ENCODE measurements around the gene ADGRL3. TPM values are rescaled to one million over a fixed set of nuclear protein-coding genes. Genes with fewer than 3 reads are reported as not detected.

The ADGRL3 gene
- total RNA-seq, 1 donor from 2014 or later: 2.1 TPM

GRCh38 chr4:61866378-61867030 is 666.4 kb downstream of the ADGRL3 start:
- no peak for DNase-seq (ENCODE audit: low read depth)
- H3K4me3 ChIP-seq (ENCODE audit: low read depth, low read length): no peak overlapping the region
- no peak for TF ChIP-seq CTCF (IDR thresholded peaks at IDR 0.05; ENCODE audit: insufficient read depth, low read length, poor library complexity, severe bottlenecking)
- no peaks in the 10 kb centered on the region for H3K27me3 ChIP-seq (ENCODE audit: control insufficient read depth, insufficient read depth, low read length)
- no peaks in the 10 kb centered on the region for H3K36me3 ChIP-seq (ENCODE audit: control insufficient read depth, insufficient read depth, low read length)

- no peak for TF ChIP-seq CTCF (IDR thresholded peaks at IDR 0.05; ENCODE audit: insufficient read depth, low read length, poor library complexity, severe bottlenecking)
- H3K27me3 ChIP-seq (ENCODE audit: control insufficient read depth, insufficient read depth, low read length): no peaks in the 10 kb centered on the region
- no peak overlapping the region for H3K4me3 ChIP-seq (ENCODE audit: low read depth, low read length)
- H3K36me3 ChIP-seq (ENCODE audit: control insufficient read depth, insufficient read depth, low read length): no peaks in the 10 kb centered on the region
- DNase-seq (ENCODE audit: low read depth): no peak
These were observed 672.9 kb downstream of the ADGRL3 start for GRCh38 chr4:61872983-61873382.

GRCh38 chr4:61877266-61877665 is 677.1 kb downstream of the ADGRL3 start:
- DNase-seq (ENCODE audit: low read depth): no peak
- no peaks in the 10 kb centered on the region for H3K36me3 ChIP-seq (ENCODE audit: control insufficient read depth, insufficient read depth, low read length)
- no peak overlapping the region for H3K4me3 ChIP-seq (ENCODE audit: low read depth, low read length)
- no peaks in the 10 kb centered on the region for H3K27me3 ChIP-seq (ENCODE audit: control insufficient read depth, insufficient read depth, low read length)
- TF ChIP-seq CTCF (IDR thresholded peaks at IDR 0.05; ENCODE audit: insufficient read depth, low read length, poor library complexity, severe bottlenecking): no peak

- no peaks in the 10 kb centered on the region for H3K27me3 ChIP-seq (ENCODE audit: control insufficient read depth, insufficient read depth, low read length)
- TF ChIP-seq CTCF (IDR thresholded peaks at IDR 0.05; ENCODE audit: insufficient read depth, low read length, poor library complexity, severe bottlenecking): no peak
- no peak for DNase-seq (ENCODE audit: low read depth)
These were observed 677.8 kb downstream of the ADGRL3 start for GRCh38 chr4:61877893-61878292.

GRCh38 chr4:61882381-61882780 is 682.3 kb downstream of the ADGRL3 start:
- no peak for TF ChIP-seq CTCF (IDR thresholded peaks at IDR 0.05; ENCODE audit: insufficient read depth, low read length, poor library complexity, severe bottlenecking)
- H3K27me3 ChIP-seq (ENCODE audit: control insufficient read depth, insufficient read depth, low read length): no peaks in the 10 kb centered on the region
- H3K36me3 ChIP-seq (ENCODE audit: control insufficient read depth, insufficient read depth, low read length): no peaks in the 10 kb centered on the region
- H3K4me3 ChIP-seq (ENCODE audit: low read depth, low read length): no peak overlapping the region
- no peak for DNase-seq (ENCODE audit: low read depth)

More at GRCh38 chr4:61877893-61878292, 677.8 kb downstream of the ADGRL3 start:
- Histone ChIP-seq H3K4me3 (ENCODE audit: low read depth, low read length) (no peak overlapping the region), H3K36me3 (ENCODE audit: control insufficient read depth, insufficient read depth, low read length) (no peaks in the 10 kb centered on the region)

GRCh38 chr4:61886131-61886530 is 686.0 kb downstream of the ADGRL3 start:
- Histone ChIP-seq H3K27me3 (ENCODE audit: control insufficient read depth, insufficient read depth, low read length) (no peaks in the 10 kb centered on the region), H3K4me3 (ENCODE audit: low read depth, low read length) (no peak overlapping the region), H3K36me3 (ENCODE audit: control insufficient read depth, insufficient read depth, low read length) (no peaks in the 10 kb centered on the region)
- TF ChIP-seq CTCF (IDR thresholded peaks at IDR 0.05; ENCODE audit: insufficient read depth, low read length, poor library complexity, severe bottlenecking): no peak
- DNase-seq (ENCODE audit: low read depth): no peak
